GM12865 (cell line): ENCODE results near the gene SOX10.

ENCODE experiments used
- DNase-seq: peaks from one replicate; pipeline ENCODE4 v3.0.0; 2010; ENCODE audit warnings: low read depth
- H3K4me3 ChIP-seq: 2 replicates; pipeline ENCODE4 v1.5.1; 2011; ENCODE audit warnings: mild to moderate bottlenecking, low read depth, low read length, control low read depth
- TF ChIP-seq, protein P1 (sequence below): IDR thresholded peaks from 2 replicates; pipeline ENCODE4 v1.5.1; 2011; ENCODE audit warnings: low read length, control low read depth, low read depth, inconsistent platforms; ENCODE audit not compliant: insufficient read depth; ENCODE audit errors: missing control alignments

The SOX10 gene

DNA sequence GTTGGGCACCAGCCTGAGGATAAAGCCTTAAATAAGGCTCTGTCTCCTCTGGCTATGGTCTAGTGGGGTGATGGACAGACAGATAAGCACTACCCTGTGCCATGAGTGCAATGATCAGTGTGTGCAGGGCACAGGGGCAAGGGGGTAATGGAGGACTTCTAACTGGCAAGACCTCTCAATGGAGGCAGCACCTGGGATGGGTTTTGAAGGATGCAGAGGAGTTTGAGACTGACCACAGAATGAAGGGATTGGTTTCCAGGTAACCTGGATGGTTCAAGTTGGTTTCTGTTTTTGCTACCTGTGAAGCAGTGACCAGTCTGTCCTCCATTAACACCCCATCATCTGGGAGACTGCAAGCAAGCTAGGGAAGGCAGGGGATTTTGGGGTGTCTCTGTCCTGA is 45.0 kb upstream of the SOX10 start:
- H3K4me3 ChIP-seq: no peak overlapping the region
- TF ChIP-seq, protein P1, sequence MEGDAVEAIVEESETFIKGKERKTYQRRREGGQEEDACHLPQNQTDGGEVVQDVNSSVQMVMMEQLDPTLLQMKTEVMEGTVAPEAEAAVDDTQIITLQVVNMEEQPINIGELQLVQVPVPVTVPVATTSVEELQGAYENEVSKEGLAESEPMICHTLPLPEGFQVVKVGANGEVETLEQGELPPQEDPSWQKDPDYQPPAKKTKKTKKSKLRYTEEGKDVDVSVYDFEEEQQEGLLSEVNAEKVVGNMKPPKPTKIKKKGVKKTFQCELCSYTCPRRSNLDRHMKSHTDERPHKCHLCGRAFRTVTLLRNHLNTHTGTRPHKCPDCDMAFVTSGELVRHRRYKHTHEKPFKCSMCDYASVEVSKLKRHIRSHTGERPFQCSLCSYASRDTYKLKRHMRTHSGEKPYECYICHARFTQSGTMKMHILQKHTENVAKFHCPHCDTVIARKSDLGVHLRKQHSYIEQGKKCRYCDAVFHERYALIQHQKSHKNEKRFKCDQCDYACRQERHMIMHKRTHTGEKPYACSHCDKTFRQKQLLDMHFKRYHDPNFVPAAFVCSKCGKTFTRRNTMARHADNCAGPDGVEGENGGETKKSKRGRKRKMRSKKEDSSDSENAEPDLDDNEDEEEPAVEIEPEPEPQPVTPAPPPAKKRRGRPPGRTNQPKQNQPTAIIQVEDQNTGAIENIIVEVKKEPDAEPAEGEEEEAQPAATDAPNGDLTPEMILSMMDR: no peak
- no peak for DNase-seq

DNA sequence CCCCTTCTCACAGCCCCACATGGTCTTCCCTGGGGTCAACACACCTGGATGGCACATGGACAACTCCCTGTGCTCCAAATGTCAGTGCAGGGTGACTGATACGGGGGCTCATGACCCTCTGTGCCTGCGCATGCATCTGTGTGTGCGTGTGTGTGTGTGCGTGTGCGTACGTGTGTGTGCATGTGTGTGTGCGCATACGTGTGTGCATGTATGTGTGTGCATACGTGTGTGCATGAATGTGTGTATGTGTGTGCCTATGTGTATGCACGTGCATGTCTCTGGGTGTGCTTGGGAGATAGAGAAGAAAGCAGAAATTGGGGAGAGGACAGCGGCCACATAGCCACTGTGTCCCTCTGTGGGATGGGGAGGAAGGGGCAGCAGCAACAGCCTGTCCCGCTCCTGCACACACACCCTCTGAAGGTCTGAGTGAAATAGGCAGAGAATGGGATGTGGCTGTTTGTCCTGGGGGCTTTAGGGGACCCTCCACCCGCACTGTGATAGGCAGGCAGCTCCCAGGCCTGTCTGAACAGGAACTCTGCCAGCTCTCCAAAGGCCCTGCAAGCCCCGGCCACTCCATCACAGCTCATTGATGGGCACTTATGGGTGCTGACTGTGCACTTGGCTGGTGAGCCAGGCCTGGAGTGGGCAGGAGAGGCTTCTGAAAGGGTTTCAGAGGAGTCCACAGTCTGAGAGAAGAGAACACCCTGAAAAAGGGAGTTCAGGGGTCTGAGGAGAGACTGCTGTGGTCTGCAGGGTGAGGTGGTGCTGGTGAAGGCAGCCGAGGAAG is 44.2 kb upstream of the SOX10 start:
- TF ChIP-seq, protein P1: no peak
- DNase-seq: no peak
- no peak overlapping the region for H3K4me3 ChIP-seq

DNA sequence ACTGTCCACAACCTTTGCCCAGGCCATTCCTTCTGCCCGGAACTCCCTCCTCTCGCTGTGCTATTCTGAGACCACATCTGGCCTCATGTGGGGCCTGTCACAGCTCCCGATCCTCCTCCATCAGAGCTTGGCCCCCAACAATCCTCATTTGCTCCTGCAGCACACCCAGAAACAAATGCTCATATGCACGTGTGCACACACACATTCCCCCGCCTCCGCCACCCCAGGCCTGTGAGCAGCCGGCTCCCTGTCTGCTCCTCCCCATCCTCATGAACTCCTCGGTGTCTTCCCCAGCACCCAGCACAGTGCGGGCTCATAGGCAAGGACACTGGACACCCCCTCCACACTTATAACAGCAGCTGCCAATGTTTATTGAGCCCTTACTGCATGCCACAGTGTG is 43.1 kb upstream of the SOX10 start:
- no peak overlapping the region for H3K4me3 ChIP-seq
- no peak for DNase-seq
- TF ChIP-seq, protein P1: no peak

DNA sequence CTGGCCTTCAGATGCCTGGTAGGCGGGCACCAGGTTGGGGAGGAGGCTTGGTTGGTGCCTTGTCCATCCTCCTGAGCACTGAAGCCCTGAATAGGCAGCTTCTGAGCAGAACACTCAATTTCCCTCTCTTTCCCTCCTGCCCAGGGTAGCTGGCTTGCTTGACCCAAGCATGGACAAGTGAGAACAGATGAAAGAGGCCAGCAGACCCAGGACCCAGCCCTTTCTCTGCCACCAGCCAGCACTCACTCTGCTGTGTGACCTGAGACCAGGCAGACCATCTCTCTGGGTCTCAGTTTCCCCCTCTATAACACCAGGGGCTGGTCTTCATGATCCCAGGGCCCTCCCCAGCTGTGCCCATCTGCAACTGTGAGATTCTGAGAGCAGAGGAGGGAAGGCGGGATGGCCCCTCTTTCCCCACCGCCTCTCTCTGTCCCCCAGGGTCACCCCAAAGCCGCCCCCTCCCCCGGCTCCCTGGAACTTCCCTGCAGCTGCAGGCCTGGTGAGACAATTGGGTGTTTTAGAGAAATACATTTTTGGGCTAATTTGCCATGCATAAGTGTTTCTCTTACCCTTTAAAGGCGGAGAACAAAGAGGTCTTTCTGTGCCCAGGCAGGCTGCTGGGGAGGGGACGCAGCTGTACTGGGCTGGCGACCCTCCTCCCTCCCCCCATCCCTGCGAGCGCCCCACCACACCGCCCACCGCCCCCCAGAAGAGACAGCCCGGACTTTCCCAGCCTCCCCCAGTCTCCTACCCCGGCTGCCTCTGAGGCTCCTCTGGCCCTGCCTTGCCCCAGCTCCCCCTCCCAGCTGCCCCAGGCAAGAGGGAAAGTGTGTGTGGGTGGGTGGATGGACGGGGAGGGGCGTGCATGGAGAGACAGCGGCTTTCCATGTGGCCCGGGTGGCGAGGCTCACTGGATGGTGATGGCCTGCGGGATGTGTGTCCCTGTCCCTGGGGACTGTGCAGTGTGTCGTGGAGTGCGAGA is 42.1 kb upstream of the SOX10 start:
- TF ChIP-seq, protein P1: no peak
- H3K4me3 ChIP-seq: no peak overlapping the region
- DNase-seq: no peak

DNA sequence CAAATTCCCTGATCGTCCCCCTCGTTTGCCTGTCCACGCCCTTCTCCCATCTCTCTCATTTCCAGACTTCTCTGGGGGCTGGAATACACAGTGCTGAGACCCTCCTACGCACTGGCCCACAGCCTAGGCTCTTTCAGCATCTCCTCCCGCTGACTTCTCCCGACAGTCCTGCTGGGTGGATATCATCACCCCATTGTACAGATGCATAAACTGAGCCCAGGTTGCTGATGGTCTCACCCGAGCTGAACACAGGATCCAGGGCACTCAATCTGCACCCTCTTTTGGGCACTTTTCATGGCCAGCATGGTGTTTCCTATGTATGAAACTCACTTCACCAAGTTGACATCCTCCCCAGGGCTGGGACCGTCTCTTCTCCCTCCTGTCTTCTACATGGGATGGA is 41.2 kb upstream of the SOX10 start:
- no peak for DNase-seq
- TF ChIP-seq, protein P1: no peak
- H3K4me3 ChIP-seq: no peak overlapping the region

DNA sequence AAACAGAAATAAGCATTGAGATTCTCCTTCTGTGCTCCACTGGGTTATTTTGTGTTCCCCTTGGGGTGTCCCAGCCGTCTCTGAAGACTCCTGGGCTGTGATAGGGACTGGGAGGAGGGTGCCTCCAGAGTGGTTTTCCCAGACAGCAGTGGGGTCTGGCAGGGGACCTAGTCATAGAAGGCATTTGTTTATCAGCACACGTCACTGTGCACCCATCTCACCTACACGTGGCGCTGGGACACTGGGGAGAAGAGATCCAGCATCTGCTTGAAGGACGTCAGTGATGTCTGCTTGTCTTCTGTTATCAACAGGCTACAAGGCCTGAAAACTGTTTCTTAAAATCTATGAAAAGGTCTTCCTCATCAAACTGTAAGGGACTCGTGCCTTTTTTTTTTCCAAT is 38.7 kb upstream of the SOX10 start:
- TF ChIP-seq, protein P1: no peak
- no peak overlapping the region for H3K4me3 ChIP-seq
- DNase-seq: no peak
